NCI-H526 (cell line): ENCODE data around the gene ZSWIM8.
"Not testable (repeated sequence)": the region's sequence is repeated elsewhere in the genome, so short reads cannot be mapped to it uniquely, and the experiment has no call there.

Source experiments
- DNase-seq, 2 experiments: peaks; one replicate each; lab custom pipeline; 2025; lab: John Stamatoyannopoulos, UW

Gene ZSWIM8

DNA sequence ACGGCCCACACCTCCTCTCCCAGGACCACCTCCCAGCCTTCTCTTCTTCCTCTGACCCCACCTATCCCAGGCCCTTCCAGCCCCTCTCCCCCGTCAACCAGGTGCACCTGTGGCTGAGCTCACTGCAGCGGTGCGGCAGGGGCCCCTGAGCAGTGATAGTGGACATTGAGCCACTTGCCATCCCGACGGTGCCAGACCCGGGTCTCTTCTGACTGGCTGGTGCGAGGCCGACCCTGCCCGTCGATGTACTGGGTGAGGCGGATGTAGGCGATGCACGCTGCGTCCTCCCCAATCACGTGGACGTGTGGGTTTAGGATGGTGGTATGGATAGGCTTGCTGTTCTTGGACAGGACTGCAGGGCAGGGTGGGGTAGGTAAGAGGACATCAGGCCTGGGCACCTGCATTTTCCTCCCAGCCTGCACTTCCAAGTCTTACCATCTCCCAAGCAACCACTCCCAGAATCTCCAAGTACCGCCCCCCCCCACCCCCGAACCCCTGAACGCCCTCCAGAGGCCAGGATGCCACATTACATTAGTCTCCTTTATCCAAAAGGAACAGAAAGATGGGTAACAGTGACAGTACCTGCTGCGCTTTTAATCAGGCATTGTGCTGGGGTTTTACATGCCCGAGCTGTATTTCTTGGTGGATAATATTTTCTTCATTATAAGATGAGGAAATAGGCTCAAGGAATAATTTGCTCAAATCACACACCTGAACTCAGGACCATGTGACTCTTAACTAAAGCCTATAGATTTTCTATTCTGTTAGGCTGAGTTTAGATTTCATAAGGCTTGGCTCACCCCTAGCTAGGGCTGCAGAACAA lies 29.7 kb downstream of the ZSWIM8 start:
- DNase-seq, result peak in 1 of 2 experiments; percentile 3

DNA sequence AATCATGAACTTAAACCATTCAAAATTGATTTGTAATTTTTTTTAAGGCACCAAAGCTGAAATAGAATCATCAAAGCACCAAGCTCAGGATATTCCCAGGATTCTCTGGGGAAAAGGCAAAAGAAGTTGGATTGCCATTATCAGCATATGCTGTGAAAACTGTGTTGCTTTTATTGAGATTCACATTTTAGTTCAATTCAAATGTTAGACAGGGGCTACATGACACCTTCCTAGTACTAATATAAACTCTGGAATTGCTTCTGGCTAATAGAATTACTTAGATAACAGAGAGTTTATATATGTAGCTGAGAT lies 30.3 kb downstream of the ZSWIM8 start:
- DNase-seq, result no peak

DNA sequence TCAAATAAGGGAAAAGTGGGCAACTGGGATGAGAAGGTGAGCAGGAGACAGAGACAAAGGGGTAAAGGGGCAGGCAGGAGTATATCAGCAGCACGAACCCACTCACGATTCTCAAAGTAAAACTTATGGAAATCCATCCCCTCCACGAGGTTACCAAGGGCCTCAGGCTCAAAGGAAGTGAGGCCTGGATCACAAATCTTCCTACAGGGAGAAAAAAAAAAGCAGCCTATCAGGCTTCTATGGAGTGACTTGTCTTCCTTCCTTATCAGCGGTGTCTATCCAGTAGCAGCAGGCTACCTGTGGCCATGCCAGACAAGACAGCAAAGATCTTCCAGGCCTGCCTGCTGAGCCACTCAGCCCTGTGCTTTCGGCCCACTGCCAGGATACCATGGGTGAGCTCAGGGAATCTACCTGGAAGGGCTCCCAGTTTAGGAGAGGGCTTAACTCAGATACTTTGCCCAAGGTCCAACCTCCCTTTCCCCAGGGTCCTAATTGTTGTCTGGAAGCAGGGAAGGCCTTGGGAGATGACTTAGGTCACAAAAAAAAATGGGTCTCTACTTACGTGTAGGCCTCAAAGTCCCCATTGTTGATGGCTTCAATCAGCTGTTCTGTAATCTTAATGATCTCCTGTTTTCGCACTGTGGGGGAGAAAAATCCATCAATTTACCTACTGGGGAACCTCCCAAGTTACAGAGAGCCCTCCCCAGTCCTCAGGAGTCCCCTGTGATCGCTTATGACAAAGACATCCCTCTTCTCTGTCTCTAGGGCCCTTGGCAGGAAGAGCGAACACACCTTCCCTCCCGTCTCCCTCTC lies 31.7 kb downstream of the ZSWIM8 start:
- DNase-seq, result no peak

DNA sequence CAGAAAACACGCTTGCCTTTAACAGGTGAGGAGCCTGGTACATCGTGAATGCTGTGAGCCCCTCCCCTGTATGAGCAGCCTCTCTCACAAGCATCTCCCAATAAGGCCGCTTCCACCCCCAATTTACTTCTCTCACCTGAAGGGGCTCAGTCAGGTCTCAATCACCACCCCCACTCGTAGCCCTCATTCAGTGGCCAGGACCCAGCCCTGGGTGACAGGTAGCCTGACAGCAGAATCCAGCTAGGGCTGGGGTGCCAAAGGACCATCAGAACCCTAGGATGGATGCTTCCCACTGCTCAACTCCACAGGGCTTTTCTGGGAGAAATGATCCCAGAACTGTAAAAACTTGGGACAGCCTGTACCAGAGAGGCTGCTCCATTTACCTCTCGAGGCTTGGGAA lies 32.4 kb downstream of the ZSWIM8 start:
- DNase-seq, result no peak

DNA sequence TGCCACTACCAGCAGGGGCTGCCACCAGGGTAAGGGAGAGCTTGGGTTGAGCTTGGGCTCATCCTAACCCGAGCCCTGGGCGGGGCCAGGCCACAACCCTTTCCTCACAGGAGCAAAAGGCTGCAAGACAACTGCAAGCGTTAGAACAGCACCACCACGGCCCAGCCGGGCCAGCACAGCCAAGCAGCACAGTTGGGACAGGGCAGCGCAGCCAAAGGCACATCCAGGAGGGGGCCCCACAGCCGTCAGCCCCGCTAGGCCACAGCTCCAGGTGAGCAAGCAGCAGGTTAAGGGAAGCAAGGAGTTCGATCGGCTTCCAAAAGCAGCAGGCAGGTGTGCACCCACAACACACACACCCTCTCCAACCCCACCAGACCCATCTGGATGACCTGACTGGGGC lies 33.0 kb downstream of the ZSWIM8 start:
- DNase-seq, result peak in 1 of 2 experiments; percentile 7

DNA sequence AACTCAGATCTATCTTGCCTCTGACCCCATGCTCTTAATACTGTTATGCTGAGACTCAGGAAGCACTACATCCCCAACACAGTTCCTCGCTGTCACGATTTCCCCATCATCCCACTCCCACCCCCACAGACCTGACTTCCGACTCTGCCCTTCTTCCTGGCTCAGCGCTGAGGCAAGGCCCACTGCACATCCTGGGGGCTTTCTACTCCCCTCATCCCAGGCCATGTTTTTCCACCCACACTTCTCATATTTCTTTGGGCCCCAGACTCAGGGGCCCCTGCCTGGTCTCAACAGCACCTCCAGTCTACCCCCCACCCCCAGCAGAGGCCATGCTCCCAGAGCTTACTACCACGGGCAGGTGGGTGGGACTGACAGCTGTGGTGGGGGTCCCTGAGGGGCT lies 33.7 kb downstream of the ZSWIM8 start:
- no peak for DNase-seq

DNA sequence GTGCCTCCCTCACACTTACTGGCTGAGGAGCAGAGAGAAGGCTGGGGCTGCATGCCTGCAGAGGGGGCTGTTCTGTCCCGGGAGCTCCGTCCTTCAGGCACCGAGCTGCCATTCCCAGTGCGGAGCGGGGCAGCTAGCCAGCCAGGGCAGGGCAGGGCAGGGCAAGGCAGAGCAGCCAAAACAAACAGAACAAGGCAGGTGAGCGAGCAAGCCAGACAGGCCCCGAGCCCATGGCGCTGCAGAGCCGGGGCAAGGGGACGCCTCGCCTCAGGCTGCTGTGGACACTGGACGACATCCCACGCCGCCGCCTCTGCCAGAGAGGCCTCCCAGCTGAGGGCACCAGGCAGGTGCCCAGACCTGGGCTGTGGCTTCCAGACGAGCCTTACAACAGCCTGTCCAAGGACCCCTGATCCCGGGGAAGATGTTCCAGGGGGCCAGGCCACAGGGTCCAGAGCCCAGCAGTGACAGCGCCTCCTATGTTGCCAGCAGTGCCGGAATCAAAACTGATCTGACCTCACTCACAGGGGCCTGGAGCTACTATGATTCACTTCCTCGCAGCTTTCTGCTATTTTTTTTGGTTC lies 34.2 kb downstream of the ZSWIM8 start:
- DNase-seq, result no peak

DNA sequence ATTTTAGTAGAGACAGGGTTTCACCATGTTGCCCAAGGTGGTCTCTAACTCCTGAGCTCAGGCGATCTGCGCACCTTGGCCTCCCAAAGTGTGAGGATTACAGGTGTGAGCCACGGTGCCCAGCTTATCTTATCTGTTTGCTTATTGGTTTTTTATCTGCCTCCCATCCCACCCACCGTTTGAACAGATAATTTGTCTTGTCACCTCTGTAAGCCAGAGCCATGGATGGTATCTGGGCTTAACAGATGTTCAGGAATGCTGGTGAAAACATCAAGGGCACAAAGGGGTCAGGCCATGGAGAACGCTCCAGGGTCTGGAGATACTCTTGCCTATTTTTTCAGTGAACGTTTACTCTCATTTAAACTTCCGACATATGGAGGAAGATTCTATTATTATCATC lies 38.0 kb downstream of the ZSWIM8 start:
- DNase-seq, result no peak

DNA sequence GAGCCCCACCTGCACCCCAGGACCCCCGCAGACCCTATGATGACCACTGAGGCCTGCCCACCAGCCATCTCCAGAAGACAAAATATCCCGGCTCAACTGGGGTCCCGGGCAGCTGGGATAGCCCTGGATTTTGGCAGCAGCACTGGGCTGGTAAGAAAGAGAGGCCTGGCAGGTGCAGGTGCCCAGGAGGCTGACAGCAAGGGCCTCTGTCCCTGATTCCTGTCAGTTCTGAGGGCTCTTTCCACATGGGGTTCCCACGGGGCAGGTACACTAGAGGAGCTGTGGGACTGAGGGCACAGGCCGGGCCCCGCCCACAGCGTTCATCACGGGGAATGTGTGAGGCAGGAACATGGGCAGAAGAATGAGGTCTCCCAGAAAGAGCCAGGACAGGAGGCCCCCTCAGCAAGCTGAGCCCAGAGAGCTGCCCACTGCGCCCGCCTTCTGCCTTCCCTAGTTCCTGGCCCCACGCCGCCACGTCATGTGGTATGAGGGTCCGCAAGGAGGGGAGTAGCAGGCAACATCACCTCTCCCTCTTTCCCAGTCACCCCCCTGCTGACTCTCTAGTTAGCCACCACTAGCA lies 38.8 kb downstream of the ZSWIM8 start:
- DNase-seq, result no peak

DNA sequence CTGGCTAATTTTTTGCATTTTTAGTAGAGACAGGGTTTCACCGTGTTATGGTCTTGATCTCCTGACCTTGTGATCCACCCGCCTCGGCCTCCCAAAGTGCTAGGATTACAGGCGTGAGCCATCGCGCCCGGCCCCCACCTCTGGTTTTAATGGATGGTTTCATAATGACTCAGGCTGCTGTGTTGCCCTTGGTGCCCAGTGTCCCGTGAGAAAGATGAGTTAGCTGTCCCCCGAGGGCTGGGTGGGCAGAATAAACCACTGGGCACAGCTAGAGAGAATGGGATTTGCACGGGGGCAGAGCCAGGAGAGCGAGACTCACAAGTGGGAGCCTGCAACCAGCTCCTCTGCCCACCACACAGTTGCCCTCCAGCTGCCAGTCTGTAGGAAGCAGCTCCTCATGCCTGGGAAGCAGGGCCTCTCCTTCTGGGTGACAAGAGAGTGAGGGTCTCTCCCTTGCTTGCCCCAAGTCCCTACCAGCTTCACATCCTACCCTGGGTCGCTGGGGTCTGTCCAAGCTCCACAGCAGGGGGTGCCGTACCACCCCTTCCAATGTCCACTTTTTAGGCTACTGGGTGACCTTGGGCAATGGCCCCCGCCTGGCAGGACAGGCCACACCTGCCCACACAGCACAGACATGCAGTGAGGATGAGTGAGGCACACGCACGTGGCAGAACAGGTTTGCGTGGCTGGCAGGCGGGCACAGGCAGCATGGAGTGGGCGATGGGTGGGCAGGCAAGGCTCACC lies 42.1 kb downstream of the ZSWIM8 start:
- DNase-seq, result no peak

DNA sequence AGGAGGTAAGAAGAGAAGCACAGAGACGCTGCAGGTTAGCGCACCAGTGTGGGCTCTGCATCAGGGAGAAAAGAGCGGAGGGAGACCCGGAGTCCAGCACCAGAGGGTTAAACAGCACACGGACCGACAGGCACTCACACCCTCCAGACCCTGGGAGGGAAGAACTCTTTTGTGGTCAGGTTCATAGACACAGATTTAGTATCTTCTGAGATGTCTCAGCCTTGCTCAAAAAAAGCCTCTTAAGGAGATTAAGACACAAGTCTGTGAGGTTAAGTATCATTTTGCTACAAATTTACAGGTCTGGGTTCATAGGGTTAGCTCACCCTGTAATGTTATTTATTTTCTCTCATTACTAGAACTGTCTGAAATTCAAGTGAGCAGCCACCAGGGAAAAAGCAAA lies 42.8 kb downstream of the ZSWIM8 start:
- no peak for DNase-seq

DNA sequence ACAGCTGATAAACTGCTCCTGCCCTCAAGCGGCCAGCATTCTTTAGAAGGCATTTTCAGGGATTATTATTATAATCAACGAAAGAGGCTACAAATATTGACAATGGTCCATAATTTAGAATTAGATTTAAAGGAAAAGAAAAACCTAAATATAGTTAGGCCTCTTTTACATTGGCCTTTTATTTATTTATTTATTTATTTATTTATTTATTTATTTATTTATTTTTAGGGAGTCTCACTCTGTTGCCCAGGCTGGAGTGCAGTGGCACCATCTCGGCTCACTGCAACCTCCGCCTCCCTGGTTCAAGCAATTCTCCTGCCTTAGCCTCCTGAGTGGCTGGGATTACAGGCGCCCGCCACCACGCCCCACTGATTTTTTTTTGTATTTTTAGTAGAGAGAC lies 43.7 kb downstream of the ZSWIM8 start:
- not testable (repeated sequence) for DNase-seq

DNA sequence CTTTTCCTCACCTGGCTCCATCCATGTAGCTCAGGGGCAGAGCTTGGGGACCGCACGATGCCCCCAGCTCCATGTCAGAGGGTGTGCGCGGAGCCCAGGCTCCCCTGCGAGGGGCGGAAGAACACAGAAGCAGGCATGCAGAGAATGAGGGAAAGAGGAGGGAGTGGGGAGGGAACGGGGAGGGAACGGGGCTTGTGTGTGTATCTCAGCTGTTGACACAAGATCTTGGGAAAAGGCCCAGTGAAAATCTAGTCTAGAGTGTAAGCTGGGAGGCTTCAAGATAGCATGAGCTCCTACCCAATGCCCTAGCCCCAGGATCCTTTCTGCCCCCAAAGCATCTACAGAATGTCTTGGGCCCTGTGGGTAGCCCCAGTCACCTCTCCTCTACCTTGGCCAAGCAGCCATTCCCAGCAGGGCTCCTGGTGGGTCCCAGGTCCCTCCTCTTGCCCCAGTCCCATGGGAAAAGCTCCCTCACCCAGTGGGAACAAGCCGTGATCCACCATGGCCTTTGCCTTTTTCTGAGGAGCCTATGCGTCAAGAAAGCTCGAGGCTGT lies 51.1 kb downstream of the ZSWIM8 start:
- DNase-seq, result no peak

DNA sequence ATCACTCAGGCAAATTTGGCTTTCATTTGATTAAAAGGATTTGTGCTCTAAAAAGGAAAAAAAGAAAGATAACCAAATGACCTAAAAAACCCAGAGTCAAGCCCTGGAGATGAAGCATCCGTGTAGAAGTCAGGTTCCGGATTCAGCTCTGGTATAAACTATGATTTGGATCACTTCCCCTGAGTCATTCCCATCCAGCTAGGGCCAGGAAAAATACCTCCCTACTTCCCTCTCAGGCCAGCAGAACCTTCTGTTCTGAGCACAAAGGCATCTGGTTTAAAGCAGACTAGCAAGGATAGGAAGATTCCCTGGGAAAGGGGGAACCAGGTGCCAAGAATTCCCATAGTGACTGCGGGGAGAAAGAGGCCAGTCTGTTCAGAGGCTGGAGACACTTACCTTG lies 51.7 kb downstream of the ZSWIM8 start:
- no peak for DNase-seq

DNA sequence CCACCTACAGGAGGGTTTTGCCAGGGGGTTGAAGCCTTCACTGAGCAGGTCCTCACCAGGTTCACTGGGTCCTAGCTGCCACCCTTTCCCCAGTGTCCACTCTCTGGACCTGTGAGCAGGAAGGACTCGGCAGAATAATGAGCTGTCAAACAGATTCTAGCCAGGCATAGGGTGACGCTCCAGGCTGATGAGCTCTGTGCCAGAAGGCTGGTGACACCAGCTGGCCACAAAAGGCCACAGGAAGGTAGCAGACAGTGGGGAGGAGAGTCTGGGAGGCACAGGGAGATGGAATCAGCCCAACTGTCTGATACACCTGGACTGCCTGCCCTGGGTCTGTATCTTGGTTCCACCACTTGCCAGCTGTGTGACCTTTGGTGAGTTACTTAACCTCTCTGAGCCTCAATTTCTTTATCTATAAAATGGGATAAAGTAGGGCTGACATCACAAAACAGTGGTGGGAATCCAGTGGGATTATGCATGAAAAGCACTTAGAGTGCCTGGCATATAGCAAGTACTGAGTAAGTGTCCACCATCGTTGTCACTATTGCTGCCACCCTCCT lies 52.7 kb downstream of the ZSWIM8 start:
- DNase-seq, result no peak

DNA sequence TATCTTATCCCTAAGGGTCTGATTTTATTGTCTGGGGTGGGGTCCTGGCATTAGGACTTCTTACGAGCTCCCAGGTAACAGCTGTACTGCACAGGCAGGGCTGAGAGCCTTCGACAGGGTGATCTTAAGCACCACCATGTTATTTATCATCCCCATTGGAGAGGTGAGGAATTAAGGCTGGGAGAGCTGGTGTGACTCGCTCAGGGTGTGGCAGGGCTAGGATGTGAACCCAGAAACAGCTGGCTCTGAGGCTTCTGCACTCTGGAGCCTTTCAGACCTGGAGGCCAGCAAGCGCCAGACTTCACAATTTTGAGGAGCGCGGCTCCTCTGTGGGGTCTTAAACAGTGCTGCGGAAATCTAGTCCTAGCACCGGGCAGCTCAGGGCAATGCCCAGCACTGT lies 53.4 kb downstream of the ZSWIM8 start:
- DNase-seq, result no peak

DNA sequence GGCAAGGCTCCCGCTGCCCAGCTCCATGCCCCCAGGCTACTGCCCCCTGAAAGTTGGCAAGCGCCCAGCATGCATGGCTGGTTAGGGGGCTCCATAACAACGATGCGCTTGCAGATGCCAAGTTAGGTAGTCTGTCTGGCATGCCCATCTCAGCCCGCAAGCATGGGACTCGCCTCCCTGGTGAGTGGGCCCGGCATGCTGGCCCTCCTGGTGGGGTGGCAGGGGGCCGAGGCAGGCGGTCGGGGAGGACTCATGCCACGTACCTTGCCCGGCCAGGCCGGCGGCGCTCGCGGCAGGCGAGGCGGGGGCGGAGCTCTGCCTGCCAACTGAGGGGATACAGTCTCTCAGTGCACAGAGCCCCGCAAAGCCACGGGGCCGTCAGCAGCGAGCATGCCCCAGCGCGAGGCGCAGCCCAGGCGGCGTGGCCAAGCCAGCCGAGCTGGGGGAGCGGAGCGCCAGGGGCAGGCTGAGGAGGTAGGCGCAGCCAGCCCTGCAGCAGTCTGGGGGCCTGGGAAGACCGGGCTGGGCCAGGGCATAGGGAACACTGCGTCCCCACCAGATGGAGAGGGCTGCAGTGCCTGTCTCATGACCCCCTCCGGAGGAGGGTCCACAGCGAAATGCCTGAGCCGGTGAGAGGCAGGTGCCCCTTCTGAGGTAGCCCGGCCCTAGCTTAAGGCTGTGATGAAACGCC lies 54.0 kb downstream of the ZSWIM8 start:
- no peak for DNase-seq

DNA sequence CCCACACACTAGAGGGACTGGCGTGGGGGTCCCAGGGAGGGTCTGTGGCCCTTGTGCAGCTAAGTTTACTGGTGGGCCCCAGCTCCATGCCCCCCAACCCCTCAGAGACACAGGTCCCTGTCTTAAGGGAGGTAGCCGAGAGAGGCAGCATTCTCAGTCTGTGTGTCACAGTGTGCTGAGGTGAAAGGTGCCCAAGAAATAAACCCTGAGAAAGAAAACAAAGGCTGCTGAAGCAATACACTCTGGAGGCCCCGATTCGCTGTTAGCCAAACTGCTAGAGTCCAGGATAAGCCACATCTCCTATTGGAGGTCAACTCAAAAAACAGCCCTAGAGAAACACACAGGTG lies 54.6 kb downstream of the ZSWIM8 start:
- no peak for DNase-seq

DNA sequence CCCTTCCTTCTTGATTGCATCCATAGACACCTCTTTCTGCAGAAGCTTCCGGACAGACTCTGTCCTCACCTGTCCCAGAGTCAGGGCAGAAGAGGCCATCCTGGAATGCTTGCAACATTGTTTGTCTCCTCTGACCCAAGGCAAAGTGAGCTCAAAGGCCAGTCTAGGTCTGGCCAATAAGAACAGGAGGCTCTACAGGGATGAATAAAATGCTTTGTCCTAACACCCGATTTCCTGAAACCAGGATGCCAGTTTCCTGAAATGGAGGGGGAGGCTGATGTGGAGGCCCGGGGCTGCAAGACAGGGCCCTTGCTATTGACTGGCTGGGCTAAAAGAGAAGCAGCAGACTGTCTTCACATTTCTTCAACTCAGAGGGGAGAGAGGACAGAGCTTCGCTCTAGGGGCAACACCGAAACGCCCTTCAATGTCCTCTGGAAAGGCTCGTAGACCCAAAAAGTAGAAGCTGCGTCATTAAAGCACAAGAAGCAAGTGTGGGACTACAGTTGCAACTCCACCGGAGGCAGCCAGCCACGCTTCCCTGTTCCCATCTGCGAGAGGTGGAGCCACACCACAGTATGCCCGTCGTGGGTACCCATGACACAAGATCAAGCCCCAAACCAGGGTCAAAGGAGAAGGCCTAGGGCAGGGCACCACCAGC lies 55.1 kb downstream of the ZSWIM8 start:
- no peak for DNase-seq

DNA sequence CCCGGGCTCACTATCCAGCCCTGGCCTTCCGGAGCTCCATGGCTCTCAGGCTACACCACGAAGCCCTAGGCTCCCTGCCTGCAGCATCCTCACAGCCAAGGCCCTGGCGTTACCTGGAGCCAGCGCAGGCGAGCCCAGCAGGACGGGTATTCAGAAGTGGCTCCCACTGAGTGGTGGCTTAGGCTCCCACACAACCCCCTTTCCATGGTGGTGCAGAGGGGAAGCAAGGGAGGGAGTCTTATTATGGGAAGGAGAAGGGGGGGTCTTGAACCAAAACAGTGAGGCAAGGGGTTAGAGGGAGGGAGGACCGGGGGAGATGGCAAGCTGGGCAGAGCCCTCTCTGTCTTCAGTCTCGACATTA lies 55.6 kb downstream of the ZSWIM8 start:
- DNase-seq, result no peak
